Posterior cingulate gyrus (tissue), 11 donors: ENCODE results near the gene DVL1.

Experiments used
- DNase-seq, 10 donors: peaks; one replicate each; pipeline versions ENCODE4 v3.0.0 to v3.0.0-alpha.2; 2020 to 2021; ENCODE audit warnings: mixed read lengths in 3 of 10
- intact Hi-C: fragments of 100-400 bp; cut with DNase I; formaldehyde crosslinking; loops from one replicate; pipeline ENCODE4 v1.15.1; 2023

The DVL1 gene

GRCh38 chr1:1344655-1345361, 4.4 kb downstream of the DVL1 start:
- no peak for DNase-seq

GRCh38 chr1:1343811-1344421, 5.3 kb downstream of the DVL1 start:
- intact Hi-C loops: no loop called here
- DNase-seq: no peak

More at GRCh38 chr1:1344655-1345361, 4.4 kb downstream of the DVL1 start:
- intact Hi-C loops: no loop called here

- DNase-seq: no peak
- intact Hi-C loops: no loop called here
Observed at GRCh38 chr1:1342584-1343115, 6.6 kb downstream of the DVL1 start.

- no peak for DNase-seq
- intact Hi-C loops: no loop called here
Observed at GRCh38 chr1:1342061-1342562, 7.1 kb downstream of the DVL1 start.

- no peak for DNase-seq
- intact Hi-C loops: no loop called here
Observed at GRCh38 chr1:1341549-1342021, 7.6 kb downstream of the DVL1 start.

GRCh38 chr1:1340791-1341548, 8.2 kb downstream of the DVL1 start:
- no peak for DNase-seq
- intact Hi-C loops: no loop called here

GRCh38 chr1:1340185-1340584, 9.0 kb downstream of the DVL1 start:
- DNase-seq: no peak
- intact Hi-C loops: no loop called here

GRCh38 chr1:1338278-1338677, 10.9 kb downstream of the DVL1 start:
- no peak for DNase-seq
- intact Hi-C loops: no loop called here

- intact Hi-C loops: no loop called here
- DNase-seq: no peak
Observed at GRCh38 chr1:1337793-1338147, 11.4 kb downstream of the DVL1 start.

GRCh38 chr1:1336931-1337792, 12.1 kb downstream of the DVL1 start:
- intact Hi-C loops: no loop called here
- no peak for DNase-seq

GRCh38 chr1:1336446-1336845, 12.8 kb downstream of the DVL1 start:
- intact Hi-C loops: no loop called here
- no peak for DNase-seq

GRCh38 chr1:1335792-1336248, 13.4 kb downstream of the DVL1 start:
- no peak for DNase-seq
- intact Hi-C loops: no loop called here

GRCh38 chr1:1335283-1335682, 13.9 kb downstream of the DVL1 start:
- no peak for DNase-seq
- intact Hi-C loops: no loop called here

- intact Hi-C loops: no loop called here
Observed at GRCh38 chr1:1334835-1335234, 14.4 kb downstream of the DVL1 start.

GRCh38 chr1:1333551-1334241, 15.5 kb downstream of the DVL1 start:
- intact Hi-C loops: no loop called here
- DNase-seq: no peak

More at GRCh38 chr1:1334835-1335234, 14.4 kb downstream of the DVL1 start:
- no peak for DNase-seq

- peak in 5 of 10 donors; percentile 51 to 92 (median 86) for DNase-seq
- intact Hi-C loops: no loop called here
Observed at GRCh38 chr1:1332774-1333480, 16.3 kb downstream of the DVL1 start.

GRCh38 chr1:1332031-1332755, 17.0 kb downstream of the DVL1 start:
- no peak for DNase-seq
- intact Hi-C loops: no loop called here
